Measurements from ENCODE around the gene P2RX5. TPM values are rescaled to one million over a fixed set of nuclear protein-coding genes. Genes with fewer than 3 reads are reported as not detected.
A peak's percentile ranks its signal among the peaks of the same experiment; 100 is the strongest.

P2RX5 gene, protein sequence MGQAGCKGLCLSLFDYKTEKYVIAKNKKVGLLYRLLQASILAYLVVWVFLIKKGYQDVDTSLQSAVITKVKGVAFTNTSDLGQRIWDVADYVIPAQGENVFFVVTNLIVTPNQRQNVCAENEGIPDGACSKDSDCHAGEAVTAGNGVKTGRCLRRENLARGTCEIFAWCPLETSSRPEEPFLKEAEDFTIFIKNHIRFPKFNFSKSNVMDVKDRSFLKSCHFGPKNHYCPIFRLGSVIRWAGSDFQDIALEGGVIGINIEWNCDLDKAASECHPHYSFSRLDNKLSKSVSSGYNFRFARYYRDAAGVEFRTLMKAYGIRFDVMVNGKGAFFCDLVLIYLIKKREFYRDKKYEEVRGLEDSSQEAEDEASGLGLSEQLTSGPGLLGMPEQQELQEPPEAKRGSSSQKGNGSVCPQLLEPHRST
- total RNA-seq (2021; ENCODE audit: unreplicated experiment) (14.9 TPM), Bru-seq, nascent RNA (percentile 35 among the genes with signal in this experiment), BruChase-seq, experiment 1, labeled RNA remaining after a 2-hour chase (percentile 62 among the genes with signal in this experiment), BruChase-seq, experiment 2, labeled RNA remaining after a 6-hour chase (percentile 68 among the genes with signal in this experiment)
- 24.5 TPM for polyA plus RNA-seq (2012; ENCODE audit: insufficient read length)
- long read RNA-seq, transcript P2RX5-201 (12 exons, 2,309 nt) = major isoform, 11 of 23 reads
- long read RNA-seq, partial matches to known transcripts = 1 of 23 reads
- long read RNA-seq, other reads (novel, unspliced or antisense) = 8 of 23 reads

DNA sequence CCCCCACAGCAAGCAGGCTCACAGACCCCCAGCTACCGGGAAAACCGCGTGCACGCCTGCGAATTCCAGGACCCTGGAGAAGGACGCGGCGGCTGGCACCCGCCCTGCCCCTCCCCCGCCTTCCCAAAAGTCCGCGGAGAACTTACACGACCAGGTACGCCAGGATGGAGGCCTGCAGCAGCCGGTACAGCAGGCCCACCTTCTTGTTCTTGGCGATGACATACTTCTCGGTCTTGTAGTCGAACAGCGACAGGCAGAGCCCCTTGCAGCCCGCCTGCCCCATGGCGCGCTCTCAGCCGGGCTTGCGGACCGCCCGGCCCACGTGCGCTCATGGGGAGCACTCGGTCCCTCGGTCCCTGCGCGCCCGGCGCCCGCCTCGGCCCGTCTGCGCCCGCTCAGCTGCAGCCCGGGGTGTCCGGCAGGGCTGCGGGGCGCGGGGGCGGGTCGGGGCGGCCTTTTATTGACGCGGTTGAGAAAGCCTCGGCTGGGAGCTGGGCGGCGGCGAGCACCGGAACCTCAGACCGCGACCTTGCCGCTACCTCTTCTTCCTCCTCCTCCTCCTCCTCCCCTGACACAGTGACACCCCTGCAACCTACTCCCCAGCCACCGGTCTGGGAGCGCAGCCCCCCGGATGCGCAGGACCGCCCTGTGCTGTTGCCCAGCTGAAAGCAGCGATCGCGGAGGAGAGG, at the start of gene P2RX5:
TSS of gene P2RX5 (minus strand) at position 433 of the 689 bp plus-strand sequence. CDS start at position 283, 150 bp downstream.
- peak; percentile 61 for ATAC-seq
- intact Hi-C loops (cut with micrococcal nuclease; ENCODE audit: unreplicated experiment) = no loop called here
- Histone ChIP-seq H3K9me3 (ENCODE audit: control insufficient read depth, insufficient read depth, low read depth, low read length) (no peaks in the 10 kb centered on the region), H3K27ac (ENCODE audit: low read length) (peak within 1 kb of the TSS; percentile 44; the same call in 1 of the 2 replicates), H3K36me3 (ENCODE audit: control insufficient read depth, insufficient read depth, low read length) (no peaks in the 10 kb centered on the region), H3K27me3 (ENCODE audit: control insufficient read depth, insufficient read depth, low read length) (no peaks in the 10 kb centered on the region), H3K4me1 (ENCODE audit: control insufficient read depth, insufficient read depth, low read length) (peaks cover 4% of the 10 kb centered on the region), H3K4me3 (ENCODE audit: low read depth in 2 of 2, low read length in 2 of 2) (peak within 1 kb of the TSS; percentile 48 to 70)
- BruUV-seq (replicated peaks) = no TSS peak
- DNase-seq (ENCODE audit: low read depth, low spot score) = no peak
- TF ChIP-seq, protein P1, sequence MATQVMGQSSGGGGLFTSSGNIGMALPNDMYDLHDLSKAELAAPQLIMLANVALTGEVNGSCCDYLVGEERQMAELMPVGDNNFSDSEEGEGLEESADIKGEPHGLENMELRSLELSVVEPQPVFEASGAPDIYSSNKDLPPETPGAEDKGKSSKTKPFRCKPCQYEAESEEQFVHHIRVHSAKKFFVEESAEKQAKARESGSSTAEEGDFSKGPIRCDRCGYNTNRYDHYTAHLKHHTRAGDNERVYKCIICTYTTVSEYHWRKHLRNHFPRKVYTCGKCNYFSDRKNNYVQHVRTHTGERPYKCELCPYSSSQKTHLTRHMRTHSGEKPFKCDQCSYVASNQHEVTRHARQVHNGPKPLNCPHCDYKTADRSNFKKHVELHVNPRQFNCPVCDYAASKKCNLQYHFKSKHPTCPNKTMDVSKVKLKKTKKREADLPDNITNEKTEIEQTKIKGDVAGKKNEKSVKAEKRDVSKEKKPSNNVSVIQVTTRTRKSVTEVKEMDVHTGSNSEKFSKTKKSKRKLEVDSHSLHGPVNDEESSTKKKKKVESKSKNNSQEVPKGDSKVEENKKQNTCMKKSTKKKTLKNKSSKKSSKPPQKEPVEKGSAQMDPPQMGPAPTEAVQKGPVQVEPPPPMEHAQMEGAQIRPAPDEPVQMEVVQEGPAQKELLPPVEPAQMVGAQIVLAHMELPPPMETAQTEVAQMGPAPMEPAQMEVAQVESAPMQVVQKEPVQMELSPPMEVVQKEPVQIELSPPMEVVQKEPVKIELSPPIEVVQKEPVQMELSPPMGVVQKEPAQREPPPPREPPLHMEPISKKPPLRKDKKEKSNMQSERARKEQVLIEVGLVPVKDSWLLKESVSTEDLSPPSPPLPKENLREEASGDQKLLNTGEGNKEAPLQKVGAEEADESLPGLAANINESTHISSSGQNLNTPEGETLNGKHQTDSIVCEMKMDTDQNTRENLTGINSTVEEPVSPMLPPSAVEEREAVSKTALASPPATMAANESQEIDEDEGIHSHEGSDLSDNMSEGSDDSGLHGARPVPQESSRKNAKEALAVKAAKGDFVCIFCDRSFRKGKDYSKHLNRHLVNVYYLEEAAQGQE (IDR thresholded peaks at IDR 0.05; ENCODE audit: insufficient read depth in 1 of 2, low read depth in 2 of 2, low read length in 1 of 2) = peak; percentile 85 to 86
- peak; percentile 55; the same call in 1 of the 2 replicates for TF ChIP-seq SIN3A (IDR thresholded peaks at IDR 0.05; ENCODE audit: borderline replicate concordance, insufficient read depth, low read depth, low read length)
- no peak for TF ChIP-seq CTCF (IDR thresholded peaks at IDR 0.05)
- no peak for TF ChIP-seq POLR2AphosphoS5 (IDR thresholded peaks at IDR 0.05; ENCODE audit: low read depth, low read length)
- TF ChIP-seq TCF7L2 (IDR thresholded peaks at IDR 0.05; ENCODE audit: low read depth, low read length) = no peak
- in situ Hi-C loops (cut with HindIII; ENCODE audit: low pct_unique_long_range_greater_than_20kb, low sequenced_read_pairs) = no loop called here
- CTCF ChIA-PET = interaction anchor here (0.5 to 0.7 kb wide), 2 partner anchors 21 to 945 kb away, joined by 4 to 8 read pairs; no protein-coding TSS in a partner anchor
- POLR2A ChIA-PET = no interaction called here

DNA sequence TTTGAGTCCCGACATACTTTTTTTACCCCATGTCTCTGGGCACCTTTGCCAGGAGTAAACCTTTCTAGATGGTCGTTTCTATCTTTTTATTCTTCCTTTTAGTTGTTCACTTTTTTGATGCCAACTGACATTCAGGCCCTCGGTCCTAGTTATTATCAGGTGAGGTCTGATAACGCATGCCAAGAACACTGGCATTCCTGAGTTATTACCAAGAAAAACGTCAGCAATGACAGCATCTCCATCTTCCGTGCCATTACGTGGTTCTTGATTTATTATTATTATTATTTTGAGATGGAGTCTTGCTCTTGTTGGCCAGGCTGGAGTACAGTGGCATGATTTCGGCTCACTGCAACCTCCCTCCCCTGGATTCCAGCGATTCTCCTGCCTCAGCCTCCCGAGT, 49.1 kb upstream of the P2RX5 start:
- no peak for DNase-seq (ENCODE audit: low read depth, low spot score)
- intact Hi-C loops (cut with micrococcal nuclease; ENCODE audit: unreplicated experiment) = no loop called here
- ChIA-PET CTCF (no interaction called here), POLR2A (no interaction called here)
- in situ Hi-C loops (cut with HindIII; ENCODE audit: low pct_unique_long_range_greater_than_20kb, low sequenced_read_pairs) = no loop called here
- H3K27ac ChIP-seq (ENCODE audit: low read length) = no peak overlapping the region
- H3K36me3 ChIP-seq (ENCODE audit: control insufficient read depth, insufficient read depth, low read length) = no peaks in the 10 kb centered on the region
- H3K4me1 ChIP-seq (ENCODE audit: control insufficient read depth, insufficient read depth, low read length) = no peaks in the 10 kb centered on the region
- no peaks in the 10 kb centered on the region for H3K9me3 ChIP-seq (ENCODE audit: control insufficient read depth, insufficient read depth, low read depth, low read length)
- H3K27me3 ChIP-seq (ENCODE audit: control insufficient read depth, insufficient read depth, low read length) = no peaks in the 10 kb centered on the region
- no peak for ATAC-seq
- BruUV-seq (replicated peaks) = no TSS peak
- TF ChIP-seq TCF7L2 (IDR thresholded peaks at IDR 0.05; ENCODE audit: low read depth, low read length) = no peak
- no peak for TF ChIP-seq CTCF (IDR thresholded peaks at IDR 0.05)
- no peak for TF ChIP-seq POLR2AphosphoS5 (IDR thresholded peaks at IDR 0.05; ENCODE audit: low read depth, low read length)
- TF ChIP-seq, protein P1 (IDR thresholded peaks at IDR 0.05; ENCODE audit: insufficient read depth in 1 of 2, low read depth in 2 of 2, low read length in 1 of 2) = no peak
- no peak for TF ChIP-seq SIN3A (IDR thresholded peaks at IDR 0.05; ENCODE audit: borderline replicate concordance, insufficient read depth, low read depth, low read length)
- no peak overlapping the region for H3K4me3 ChIP-seq (ENCODE audit: low read depth in 2 of 2, low read length in 2 of 2)

Measured in Panc1 (cell line).